GM19438 (cell line): ENCODE results near the gene GPSM3.
"Not testable (repeated sequence)": the region's sequence is repeated elsewhere in the genome, so short reads cannot be mapped to it uniquely, and the experiment has no call there.

Source experiments
- ATAC-seq: cut with Tn5 transposase; IDR thresholded peaks from one replicate; pipeline ENCODE4 v1.9.1; 2021; ENCODE audit warnings: low read depth; ENCODE audit not compliant: unreplicated experiment

Gene GPSM3

GRCh38 chr6:32192608-32193039, at the start of gene GPSM3:
Gene GPSM3, minus strand, starts transcription at chr6:32192643. Its CDS starts 130 bp downstream, at chr6:32192513.
- ATAC-seq = no peak

- ATAC-seq = no peak
These were observed 48.2 kb upstream of the GPSM3 start for GRCh38 chr6:32240686-32241085.

GRCh38 chr6:32239462-32239861, 47.0 kb upstream of the GPSM3 start:
- no peak for ATAC-seq

GRCh38 chr6:32234934-32235333, 42.5 kb upstream of the GPSM3 start:
- ATAC-seq = no peak

- ATAC-seq = no peak
These were observed 34.0 kb upstream of the GPSM3 start for GRCh38 chr6:32226434-32226833.

GRCh38 chr6:32224696-32225095, 32.3 kb upstream of the GPSM3 start:
- no peak for ATAC-seq

GRCh38 chr6:32223258-32224235, 31.1 kb upstream of the GPSM3 start, which contains the start of gene NOTCH4:
Gene NOTCH4, minus strand, starts transcription at chr6:32224067. Its CDS starts 139 bp downstream, at chr6:32223928.
- ATAC-seq = no peak

- ATAC-seq = no peak
These were observed 30.1 kb upstream of the GPSM3 start for GRCh38 chr6:32222333-32223230.

GRCh38 chr6:32220021-32220420, 27.6 kb upstream of the GPSM3 start:
- no peak for ATAC-seq

- no peak for ATAC-seq
These were observed 25.7 kb upstream of the GPSM3 start for GRCh38 chr6:32218167-32218566.

- ATAC-seq = no peak
These were observed 24.6 kb upstream of the GPSM3 start for GRCh38 chr6:32216998-32217397.

- no peak for ATAC-seq
These were observed 23.8 kb upstream of the GPSM3 start for GRCh38 chr6:32216285-32216684.

- ATAC-seq = no peak
These were observed 23.2 kb upstream of the GPSM3 start for GRCh38 chr6:32215617-32216016.

GRCh38 chr6:32214126-32214525, 21.7 kb upstream of the GPSM3 start:
- no peak for ATAC-seq

GRCh38 chr6:32213649-32214048, 21.2 kb upstream of the GPSM3 start:
- ATAC-seq = no peak

GRCh38 chr6:32212076-32212760, 19.8 kb upstream of the GPSM3 start:
- no peak for ATAC-seq

- not testable (repeated sequence) for ATAC-seq
These were observed 19.0 kb upstream of the GPSM3 start for GRCh38 chr6:32211432-32211831.

- no peak for ATAC-seq
These were observed 17.8 kb upstream of the GPSM3 start for GRCh38 chr6:32210191-32210601.

GRCh38 chr6:32208996-32209395, 16.6 kb upstream of the GPSM3 start:
- no peak for ATAC-seq

- ATAC-seq = no peak
These were observed 11.8 kb upstream of the GPSM3 start for GRCh38 chr6:32204268-32204715.
